HL-60 (cell line): ENCODE results near the gene RASAL2.

Experiments
- DNase-seq, 2 experiments: peaks; one replicate each; pipeline ENCODE4 v3.0.0-alpha.2; 2010 to 2020; ENCODE audit warnings: low read depth in 1 of 2, low spot score in 1 of 2
- H3K27ac ChIP-seq: fragments of 250-450 bp; sonication (Bioruptor Pico); replicated peaks from 2 replicates; pipeline ENCODE4 v1.5.1; 2020; ENCODE audit warnings: mild to moderate bottlenecking, moderate library complexity
- H3K27me3 ChIP-seq: fragments of 250-450 bp; sonication (Bioruptor Pico); 2 replicates; pipeline ENCODE4 v1.5.1; 2021; ENCODE audit warnings: mild to moderate bottlenecking, moderate library complexity; ENCODE audit not compliant: insufficient read depth, poor library complexity, severe bottlenecking
- H3K4me3 ChIP-seq: replicated peaks from 2 replicates; pipeline ENCODE4 v1.5.1; 2011; ENCODE audit warnings: mild to moderate bottlenecking, control low read depth, low read length; ENCODE audit not compliant: insufficient read depth
- GABPA ChIP-seq: IDR thresholded peaks from 2 replicates; pipeline ENCODE4 v1.6.1; 2012; ENCODE audit warnings: low read depth
- POLR2AphosphoS5 ChIP-seq: IDR thresholded peaks from 2 replicates; pipeline ENCODE4 v1.6.1; 2012; ENCODE audit warnings: low read depth
- SPI1 ChIP-seq: IDR thresholded peaks from 2 replicates; pipeline ENCODE4 v1.6.1; 2012; ENCODE audit warnings: low read depth, mild to moderate bottlenecking, borderline replicate concordance
- TF ChIP-seq, protein P1 (sequence below): IDR thresholded peaks from one replicate; pipeline ENCODE4 v1.5.1; 2011; ENCODE audit warnings: low read length, control low read depth, inconsistent platforms; ENCODE audit not compliant: insufficient read depth
- TF ChIP-seq, protein P2 (sequence below): IDR thresholded peaks from 2 replicates; pipeline ENCODE4 v1.6.1; 2012; ENCODE audit warnings: low read depth; ENCODE audit not compliant: insufficient replicate concordance

The RASAL2 gene

DNA sequence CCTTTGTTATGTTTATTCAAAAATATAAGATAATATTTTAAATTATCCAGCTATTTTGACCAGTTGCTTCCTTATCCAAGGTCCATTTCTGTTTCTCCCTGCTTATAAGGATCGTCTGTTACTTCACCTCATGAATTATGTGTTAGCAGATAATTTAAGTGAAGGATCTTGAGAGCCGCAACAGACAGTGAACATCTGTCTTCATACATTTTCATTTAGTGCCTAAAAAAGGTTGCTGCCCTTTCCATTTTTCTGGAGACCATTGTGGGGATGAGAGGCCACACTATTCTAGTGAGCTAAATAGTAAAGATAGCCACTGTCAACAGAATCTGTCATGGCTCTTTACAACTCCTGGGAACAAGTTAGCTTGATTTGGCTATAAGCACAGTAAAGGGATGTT, 248.8 kb downstream of the RASAL2 start:
- H3K27me3 ChIP-seq, result no peaks in the 10 kb centered on the region
- DNase-seq, result no peak
- H3K4me3 ChIP-seq, result no peak overlapping the region
- TF ChIP-seq SPI1 (no peak), POLR2AphosphoS5 (no peak), GABPA (no peak)
- TF ChIP-seq, protein P1, sequence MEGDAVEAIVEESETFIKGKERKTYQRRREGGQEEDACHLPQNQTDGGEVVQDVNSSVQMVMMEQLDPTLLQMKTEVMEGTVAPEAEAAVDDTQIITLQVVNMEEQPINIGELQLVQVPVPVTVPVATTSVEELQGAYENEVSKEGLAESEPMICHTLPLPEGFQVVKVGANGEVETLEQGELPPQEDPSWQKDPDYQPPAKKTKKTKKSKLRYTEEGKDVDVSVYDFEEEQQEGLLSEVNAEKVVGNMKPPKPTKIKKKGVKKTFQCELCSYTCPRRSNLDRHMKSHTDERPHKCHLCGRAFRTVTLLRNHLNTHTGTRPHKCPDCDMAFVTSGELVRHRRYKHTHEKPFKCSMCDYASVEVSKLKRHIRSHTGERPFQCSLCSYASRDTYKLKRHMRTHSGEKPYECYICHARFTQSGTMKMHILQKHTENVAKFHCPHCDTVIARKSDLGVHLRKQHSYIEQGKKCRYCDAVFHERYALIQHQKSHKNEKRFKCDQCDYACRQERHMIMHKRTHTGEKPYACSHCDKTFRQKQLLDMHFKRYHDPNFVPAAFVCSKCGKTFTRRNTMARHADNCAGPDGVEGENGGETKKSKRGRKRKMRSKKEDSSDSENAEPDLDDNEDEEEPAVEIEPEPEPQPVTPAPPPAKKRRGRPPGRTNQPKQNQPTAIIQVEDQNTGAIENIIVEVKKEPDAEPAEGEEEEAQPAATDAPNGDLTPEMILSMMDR, result no peak
- TF ChIP-seq, protein P2, sequence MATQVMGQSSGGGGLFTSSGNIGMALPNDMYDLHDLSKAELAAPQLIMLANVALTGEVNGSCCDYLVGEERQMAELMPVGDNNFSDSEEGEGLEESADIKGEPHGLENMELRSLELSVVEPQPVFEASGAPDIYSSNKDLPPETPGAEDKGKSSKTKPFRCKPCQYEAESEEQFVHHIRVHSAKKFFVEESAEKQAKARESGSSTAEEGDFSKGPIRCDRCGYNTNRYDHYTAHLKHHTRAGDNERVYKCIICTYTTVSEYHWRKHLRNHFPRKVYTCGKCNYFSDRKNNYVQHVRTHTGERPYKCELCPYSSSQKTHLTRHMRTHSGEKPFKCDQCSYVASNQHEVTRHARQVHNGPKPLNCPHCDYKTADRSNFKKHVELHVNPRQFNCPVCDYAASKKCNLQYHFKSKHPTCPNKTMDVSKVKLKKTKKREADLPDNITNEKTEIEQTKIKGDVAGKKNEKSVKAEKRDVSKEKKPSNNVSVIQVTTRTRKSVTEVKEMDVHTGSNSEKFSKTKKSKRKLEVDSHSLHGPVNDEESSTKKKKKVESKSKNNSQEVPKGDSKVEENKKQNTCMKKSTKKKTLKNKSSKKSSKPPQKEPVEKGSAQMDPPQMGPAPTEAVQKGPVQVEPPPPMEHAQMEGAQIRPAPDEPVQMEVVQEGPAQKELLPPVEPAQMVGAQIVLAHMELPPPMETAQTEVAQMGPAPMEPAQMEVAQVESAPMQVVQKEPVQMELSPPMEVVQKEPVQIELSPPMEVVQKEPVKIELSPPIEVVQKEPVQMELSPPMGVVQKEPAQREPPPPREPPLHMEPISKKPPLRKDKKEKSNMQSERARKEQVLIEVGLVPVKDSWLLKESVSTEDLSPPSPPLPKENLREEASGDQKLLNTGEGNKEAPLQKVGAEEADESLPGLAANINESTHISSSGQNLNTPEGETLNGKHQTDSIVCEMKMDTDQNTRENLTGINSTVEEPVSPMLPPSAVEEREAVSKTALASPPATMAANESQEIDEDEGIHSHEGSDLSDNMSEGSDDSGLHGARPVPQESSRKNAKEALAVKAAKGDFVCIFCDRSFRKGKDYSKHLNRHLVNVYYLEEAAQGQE, result no peak
- H3K27ac ChIP-seq, result no peak overlapping the region

DNA sequence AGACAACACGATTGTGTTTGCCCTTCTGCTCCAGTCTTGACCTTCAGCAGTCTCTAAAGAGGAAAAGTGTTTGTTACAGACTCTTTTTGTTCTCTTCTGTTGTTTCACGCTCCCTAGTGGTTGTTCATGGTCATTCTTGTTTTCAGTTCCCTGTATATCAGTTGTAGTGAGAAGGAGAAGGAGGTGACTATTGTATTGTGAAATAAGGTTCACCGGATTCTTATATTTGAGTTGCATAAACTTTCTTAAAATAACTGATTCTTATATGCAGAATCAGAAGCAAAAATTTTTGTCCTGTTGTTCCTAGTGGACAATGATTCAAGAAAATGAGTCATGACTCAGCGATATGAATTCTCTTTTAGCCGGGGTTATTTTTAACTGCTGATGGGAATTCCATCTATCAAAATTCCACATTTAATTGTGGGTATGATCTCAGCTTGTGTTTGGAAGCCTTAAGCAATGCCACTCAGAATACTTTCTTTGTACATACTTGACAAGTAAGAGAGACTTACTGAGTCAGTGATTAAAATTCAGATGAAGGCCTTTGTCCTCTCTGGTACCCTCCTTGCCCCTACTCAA, 250.7 kb downstream of the RASAL2 start:
- Histone ChIP-seq H3K4me3 (no peak overlapping the region), H3K27me3 (no peaks in the 10 kb centered on the region), H3K27ac (no peak overlapping the region)
- DNase-seq, result peak; percentile 52 to 55
- TF ChIP-seq, protein P2, result no peak
- TF ChIP-seq, protein P1, result peak; percentile 25

DNA sequence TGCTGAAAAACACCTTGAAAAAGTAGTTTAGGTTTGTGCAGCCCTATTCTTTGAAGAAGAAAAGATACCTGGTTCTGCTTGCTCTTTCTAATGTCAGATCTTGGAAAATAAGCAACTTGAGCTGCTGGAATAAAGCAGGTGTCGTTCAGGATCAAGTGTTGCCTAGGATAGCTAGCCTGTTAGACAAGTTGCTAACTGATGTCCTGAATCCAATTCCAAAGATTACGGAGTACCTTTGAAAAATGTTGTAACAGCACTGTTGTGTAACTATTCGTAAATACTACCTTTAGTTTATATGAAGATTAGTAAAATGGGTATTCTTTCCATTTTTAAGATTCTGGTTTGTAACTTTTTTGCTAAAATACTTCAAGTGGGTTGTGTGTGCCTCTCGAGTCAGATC, 251.3 kb downstream of the RASAL2 start:
- Histone ChIP-seq H3K27ac (no peak overlapping the region), H3K4me3 (no peak overlapping the region), H3K27me3 (no peaks in the 10 kb centered on the region)
- TF ChIP-seq POLR2AphosphoS5 (no peak), GABPA (no peak), SPI1 (no peak)
- TF ChIP-seq, protein P2, result no peak
- TF ChIP-seq, protein P1, result no peak
- no peak for DNase-seq
